Measurements from ENCODE around the gene RYR2. TPM values are rescaled to one million over a fixed set of nuclear protein-coding genes. Genes with fewer than 3 reads are reported as not detected.

RYR2 gene
- total RNA-seq, 4 donors from 2014 or later = 1.2 to 7.0 (median 2.5) TPM

GRCh38 chr1:237341391-237341790 lies 299.4 kb downstream of the RYR2 start:
- intact Hi-C loops (cut with DNase I; ENCODE audit: low total_unique reads) = no loop called here
- 47 to 54% methylated on average over 3 of the region's 3 CpGs for WGBS, 2 donors (ENCODE audit: low coverage in 1 of 2)
- H3K36me3 ChIP-seq = no peaks in the 10 kb centered on the region
- H3K4me1 ChIP-seq = no peaks in the 10 kb centered on the region
- no peak for DNase-seq
- H3K9me3 ChIP-seq = no peaks in the 10 kb centered on the region
- no peaks in the 10 kb centered on the region for H3K27me3 ChIP-seq
- in situ Hi-C loops (cut with MboI; ENCODE audit: low pct_ligation_motif_present in 1 of 4, low pct_unique_long_range_greater_than_20kb in 1 of 4, low sequenced_read_pairs in 3 of 4) = no loop called here
- TF ChIP-seq POLR2AphosphoS5 (IDR thresholded peaks at IDR 0.05) (no peak), CTCF (IDR thresholded peaks at IDR 0.05) (no peak), POLR2A (IDR thresholded peaks at IDR 0.05) (no peak), EP300 (IDR thresholded peaks at IDR 0.05; ENCODE audit: low read depth) (no peak)
- H3K27ac ChIP-seq = no peak overlapping the region
- H3K4me3 ChIP-seq = no peak overlapping the region

- 86 to 88% methylated on average over 3 to 6 of the region's 6 CpGs for WGBS, 2 donors (ENCODE audit: low coverage in 1 of 2)
- intact Hi-C loops (cut with DNase I; ENCODE audit: low total_unique reads) = no loop called here
- no peaks in the 10 kb centered on the region for H3K9me3 ChIP-seq
- H3K4me1 ChIP-seq = no peaks in the 10 kb centered on the region
- H3K27ac ChIP-seq = no peak overlapping the region
- TF ChIP-seq EP300 (IDR thresholded peaks at IDR 0.05; ENCODE audit: low read depth) = no peak
- no peak for TF ChIP-seq CTCF (IDR thresholded peaks at IDR 0.05)
- TF ChIP-seq POLR2AphosphoS5 (IDR thresholded peaks at IDR 0.05) = no peak
- TF ChIP-seq POLR2A (IDR thresholded peaks at IDR 0.05) = no peak
- in situ Hi-C loops (cut with MboI; ENCODE audit: low pct_ligation_motif_present in 1 of 4, low pct_unique_long_range_greater_than_20kb in 1 of 4, low sequenced_read_pairs in 3 of 4) = no loop called here
- no peak overlapping the region for H3K4me3 ChIP-seq
- DNase-seq = no peak
- H3K27me3 ChIP-seq = no peaks in the 10 kb centered on the region
- H3K36me3 ChIP-seq = no peaks in the 10 kb centered on the region
These were observed 300.7 kb downstream of the RYR2 start for GRCh38 chr1:237342730-237343129.

- no peak overlapping the region for H3K4me3 ChIP-seq
- no peak for DNase-seq
- no peaks in the 10 kb centered on the region for H3K36me3 ChIP-seq
- no peaks in the 10 kb centered on the region for H3K9me3 ChIP-seq
- no peak for TF ChIP-seq POLR2A (IDR thresholded peaks at IDR 0.05)
- in situ Hi-C loops (cut with MboI; ENCODE audit: low pct_ligation_motif_present in 1 of 4, low pct_unique_long_range_greater_than_20kb in 1 of 4, low sequenced_read_pairs in 3 of 4) = no loop called here
- H3K4me1 ChIP-seq = no peaks in the 10 kb centered on the region
- no peaks in the 10 kb centered on the region for H3K27me3 ChIP-seq
- 89 to 92% methylated on average over 3 of the region's 3 CpGs for WGBS, 2 donors (ENCODE audit: low coverage in 1 of 2)
- intact Hi-C loops (cut with DNase I; ENCODE audit: low total_unique reads) = no loop called here
- H3K27ac ChIP-seq = no peak overlapping the region
These were observed 310.8 kb downstream of the RYR2 start for GRCh38 chr1:237352747-237353146.

GRCh38 chr1:237353918-237354317 lies 311.9 kb downstream of the RYR2 start:
- TF ChIP-seq POLR2AphosphoS5 (IDR thresholded peaks at IDR 0.05) (no peak), CTCF (IDR thresholded peaks at IDR 0.05) (no peak), EP300 (IDR thresholded peaks at IDR 0.05; ENCODE audit: low read depth) (no peak), POLR2A (IDR thresholded peaks at IDR 0.05) (no peak)
- intact Hi-C loops (cut with DNase I; ENCODE audit: low total_unique reads) (no loop called here), in situ Hi-C loops (cut with MboI; ENCODE audit: low pct_ligation_motif_present in 1 of 4, low pct_unique_long_range_greater_than_20kb in 1 of 4, low sequenced_read_pairs in 3 of 4) (no loop called here)
- H3K27ac ChIP-seq = no peak overlapping the region
- H3K9me3 ChIP-seq = no peaks in the 10 kb centered on the region
- 64 to 76% methylated on average over 4 of the region's 4 CpGs for WGBS, 2 donors (ENCODE audit: low coverage in 1 of 2)
- H3K36me3 ChIP-seq = no peaks in the 10 kb centered on the region
- DNase-seq = no peak
- H3K4me1 ChIP-seq = no peaks in the 10 kb centered on the region
- H3K27me3 ChIP-seq = no peaks in the 10 kb centered on the region
- H3K4me3 ChIP-seq = no peak overlapping the region

- WGBS, 2 donors (ENCODE audit: low coverage in 1 of 2) = 15 to 27% methylated on average over 1 of the region's 1 CpG
- in situ Hi-C loops (cut with MboI; ENCODE audit: low pct_ligation_motif_present in 1 of 4, low pct_unique_long_range_greater_than_20kb in 1 of 4, low sequenced_read_pairs in 3 of 4) = no loop called here
- no peak for DNase-seq
These were observed 313.0 kb downstream of the RYR2 start for GRCh38 chr1:237355022-237355421.

More at GRCh38 chr1:237355022-237355421, 313.0 kb downstream of the RYR2 start:
- Histone ChIP-seq H3K4me1 (no peaks in the 10 kb centered on the region), H3K27me3 (no peaks in the 10 kb centered on the region), H3K9me3 (no peaks in the 10 kb centered on the region), H3K27ac (no peak overlapping the region), H3K4me3 (no peak overlapping the region), H3K36me3 (no peaks in the 10 kb centered on the region)
- TF ChIP-seq CTCF (IDR thresholded peaks at IDR 0.05) (no peak), POLR2AphosphoS5 (IDR thresholded peaks at IDR 0.05) (no peak), EP300 (IDR thresholded peaks at IDR 0.05; ENCODE audit: low read depth) (no peak), POLR2A (IDR thresholded peaks at IDR 0.05) (no peak)
- intact Hi-C loops (cut with DNase I; ENCODE audit: low total_unique reads) = no loop called here
